ENCODE data around the gene SCEL.

SCEL gene

GRCh38 chr13:77616027-77616426, 80.5 kb downstream of the SCEL start:
- TF ChIP-seq CTCF (IDR thresholded peaks at IDR 0.05; ENCODE audit: low read depth, low read length, poor library complexity, severe bottlenecking) = no peak
- no peak for TF ChIP-seq EZH2phosphoT487 (IDR thresholded peaks at IDR 0.05; ENCODE audit: borderline replicate concordance, low read length)
- no peaks in the 10 kb centered on the region for H3K4me1 ChIP-seq (ENCODE audit: control insufficient read depth, low read length)
- no peak overlapping the region for H3K27ac ChIP-seq (ENCODE audit: low read depth, low read length)
- no peaks in the 10 kb centered on the region for H3K36me3 ChIP-seq (ENCODE audit: control insufficient read depth, low read length)
- H4K20me1 ChIP-seq (ENCODE audit: control insufficient read depth, insufficient read depth, low read depth, low read length) = no peaks in the 10 kb centered on the region
- H3K27me3 ChIP-seq (ENCODE audit: control insufficient read depth, low read length) = no peaks in the 10 kb centered on the region
- H3K9me2 ChIP-seq (replicated peaks; ENCODE audit: control insufficient read depth, low read length) = no peaks in the 10 kb centered on the region
- H3K4me2 ChIP-seq (ENCODE audit: low read length) = no peak overlapping the region
- H3K79me2 ChIP-seq (ENCODE audit: control insufficient read depth, low read length) = no peaks in the 10 kb centered on the region
- no peaks in the 10 kb centered on the region for H3K9me3 ChIP-seq (ENCODE audit: control insufficient read depth, insufficient read depth, low read length)
- H3K4me3 ChIP-seq (ENCODE audit: low read length) = no peak overlapping the region
- H3F3A ChIP-seq (ENCODE audit: control insufficient read depth, insufficient read depth) = no peaks in the 10 kb centered on the region

- Histone ChIP-seq H4K20me1 (ENCODE audit: control insufficient read depth, insufficient read depth, low read depth, low read length) (no peaks in the 10 kb centered on the region), H3K27me3 (ENCODE audit: control insufficient read depth, low read length) (no peaks in the 10 kb centered on the region), H3F3A (ENCODE audit: control insufficient read depth, insufficient read depth) (no peaks in the 10 kb centered on the region), H3K9me3 (ENCODE audit: control insufficient read depth, insufficient read depth, low read length) (no peaks in the 10 kb centered on the region), H3K27ac (ENCODE audit: low read depth, low read length) (no peak overlapping the region), H3K4me1 (ENCODE audit: control insufficient read depth, low read length) (no peaks in the 10 kb centered on the region), H3K4me2 (ENCODE audit: low read length) (no peak overlapping the region), H3K79me2 (ENCODE audit: control insufficient read depth, low read length) (no peaks in the 10 kb centered on the region), H3K36me3 (ENCODE audit: control insufficient read depth, low read length) (no peaks in the 10 kb centered on the region), H3K9me2 (replicated peaks; ENCODE audit: control insufficient read depth, low read length) (no peaks in the 10 kb centered on the region), H3K4me3 (ENCODE audit: low read length) (no peak overlapping the region)
- TF ChIP-seq CTCF (IDR thresholded peaks at IDR 0.05; ENCODE audit: low read depth, low read length, poor library complexity, severe bottlenecking) (no peak), EZH2phosphoT487 (IDR thresholded peaks at IDR 0.05; ENCODE audit: borderline replicate concordance, low read length) (no peak)
These were observed 84.1 kb downstream of the SCEL start for GRCh38 chr13:77619655-77620054.

- H3K27ac ChIP-seq (ENCODE audit: low read depth, low read length) = no peak overlapping the region
- H3K4me3 ChIP-seq (ENCODE audit: low read length) = no peak overlapping the region
- no peak overlapping the region for H3K4me2 ChIP-seq (ENCODE audit: low read length)
- TF ChIP-seq CTCF (IDR thresholded peaks at IDR 0.05; ENCODE audit: low read depth, low read length, poor library complexity, severe bottlenecking) (no peak), EZH2phosphoT487 (IDR thresholded peaks at IDR 0.05; ENCODE audit: borderline replicate concordance, low read length) (no peak)
- H3K27me3 ChIP-seq (ENCODE audit: control insufficient read depth, low read length) = no peaks in the 10 kb centered on the region
- no peaks in the 10 kb centered on the region for H4K20me1 ChIP-seq (ENCODE audit: control insufficient read depth, insufficient read depth, low read depth, low read length)
- no peaks in the 10 kb centered on the region for H3K36me3 ChIP-seq (ENCODE audit: control insufficient read depth, low read length)
- H3K4me1 ChIP-seq (ENCODE audit: control insufficient read depth, low read length) = no peaks in the 10 kb centered on the region
- H3K9me2 ChIP-seq (replicated peaks; ENCODE audit: control insufficient read depth, low read length) = no peaks in the 10 kb centered on the region
- H3F3A ChIP-seq (ENCODE audit: control insufficient read depth, insufficient read depth) = no peaks in the 10 kb centered on the region
- H3K79me2 ChIP-seq (ENCODE audit: control insufficient read depth, low read length) = no peaks in the 10 kb centered on the region
- no peaks in the 10 kb centered on the region for H3K9me3 ChIP-seq (ENCODE audit: control insufficient read depth, insufficient read depth, low read length)
These were observed 84.6 kb downstream of the SCEL start for GRCh38 chr13:77620138-77620537.

- Histone ChIP-seq H3K4me2 (ENCODE audit: low read length) (no peak overlapping the region), H3K4me3 (ENCODE audit: low read length) (no peak overlapping the region), H3K9me3 (ENCODE audit: control insufficient read depth, insufficient read depth, low read length) (no peaks in the 10 kb centered on the region), H3F3A (ENCODE audit: control insufficient read depth, insufficient read depth) (no peaks in the 10 kb centered on the region), H3K27me3 (ENCODE audit: control insufficient read depth, low read length) (no peaks in the 10 kb centered on the region), H4K20me1 (ENCODE audit: control insufficient read depth, insufficient read depth, low read depth, low read length) (no peaks in the 10 kb centered on the region), H3K36me3 (ENCODE audit: control insufficient read depth, low read length) (no peaks in the 10 kb centered on the region), H3K79me2 (ENCODE audit: control insufficient read depth, low read length) (no peaks in the 10 kb centered on the region), H3K4me1 (ENCODE audit: control insufficient read depth, low read length) (no peaks in the 10 kb centered on the region), H3K27ac (ENCODE audit: low read depth, low read length) (no peak overlapping the region), H3K9me2 (replicated peaks; ENCODE audit: control insufficient read depth, low read length) (no peaks in the 10 kb centered on the region)
- no peak for TF ChIP-seq EZH2phosphoT487 (IDR thresholded peaks at IDR 0.05; ENCODE audit: borderline replicate concordance, low read length)
- no peak for TF ChIP-seq CTCF (IDR thresholded peaks at IDR 0.05; ENCODE audit: low read depth, low read length, poor library complexity, severe bottlenecking)
These were observed 88.3 kb downstream of the SCEL start for GRCh38 chr13:77623806-77624205.

Data from DOHH2 (cell line).